ENCODE measurements around the gene TM9SF3.

Gene TM9SF3

DNA sequence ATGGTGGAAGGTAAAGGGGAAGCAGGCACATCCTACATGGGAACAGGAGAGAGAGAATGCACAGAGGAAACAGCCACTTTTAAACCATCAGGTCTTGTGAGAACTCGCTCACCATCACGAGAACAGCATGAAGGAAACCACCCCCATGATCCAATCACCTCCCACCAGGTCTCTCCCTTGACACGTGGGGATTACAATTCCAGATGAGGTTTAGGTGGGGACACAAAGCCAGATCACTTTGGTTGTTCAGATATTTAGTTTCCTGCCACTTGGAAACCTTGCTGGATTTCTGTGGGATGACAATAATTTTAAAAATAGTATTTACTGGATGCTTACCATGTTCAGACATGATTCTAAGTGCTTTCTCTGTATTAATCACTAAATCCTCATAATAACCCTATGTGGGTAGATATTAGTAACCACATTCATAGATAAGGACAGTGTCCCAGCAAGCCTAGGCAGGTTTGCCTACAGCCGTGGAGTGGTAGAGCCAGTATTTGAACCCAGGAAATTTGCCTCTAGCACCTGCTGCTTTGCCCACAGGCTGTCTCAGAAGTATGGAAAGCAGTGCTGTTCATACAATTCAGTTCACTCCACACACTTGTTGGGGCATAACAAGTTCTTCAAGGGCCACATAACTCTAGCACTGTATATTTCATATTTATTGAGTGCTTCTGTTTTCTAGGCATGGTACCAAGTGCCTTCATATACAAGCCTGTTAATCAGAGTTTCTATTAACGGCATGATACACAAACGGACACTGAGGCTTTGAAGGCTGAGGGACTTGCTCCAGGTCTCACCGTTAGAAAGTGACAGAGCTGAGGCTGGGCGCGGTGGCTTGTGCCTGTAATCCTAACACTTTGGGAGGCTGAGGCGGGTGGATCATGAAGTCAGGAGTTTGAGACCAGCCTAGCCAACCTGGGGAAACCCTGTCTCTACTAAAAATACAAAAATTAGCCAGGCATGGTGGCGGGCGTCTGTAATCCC, 81.4 kb downstream of the TM9SF3 start:
- no peak for DNase-seq

DNA sequence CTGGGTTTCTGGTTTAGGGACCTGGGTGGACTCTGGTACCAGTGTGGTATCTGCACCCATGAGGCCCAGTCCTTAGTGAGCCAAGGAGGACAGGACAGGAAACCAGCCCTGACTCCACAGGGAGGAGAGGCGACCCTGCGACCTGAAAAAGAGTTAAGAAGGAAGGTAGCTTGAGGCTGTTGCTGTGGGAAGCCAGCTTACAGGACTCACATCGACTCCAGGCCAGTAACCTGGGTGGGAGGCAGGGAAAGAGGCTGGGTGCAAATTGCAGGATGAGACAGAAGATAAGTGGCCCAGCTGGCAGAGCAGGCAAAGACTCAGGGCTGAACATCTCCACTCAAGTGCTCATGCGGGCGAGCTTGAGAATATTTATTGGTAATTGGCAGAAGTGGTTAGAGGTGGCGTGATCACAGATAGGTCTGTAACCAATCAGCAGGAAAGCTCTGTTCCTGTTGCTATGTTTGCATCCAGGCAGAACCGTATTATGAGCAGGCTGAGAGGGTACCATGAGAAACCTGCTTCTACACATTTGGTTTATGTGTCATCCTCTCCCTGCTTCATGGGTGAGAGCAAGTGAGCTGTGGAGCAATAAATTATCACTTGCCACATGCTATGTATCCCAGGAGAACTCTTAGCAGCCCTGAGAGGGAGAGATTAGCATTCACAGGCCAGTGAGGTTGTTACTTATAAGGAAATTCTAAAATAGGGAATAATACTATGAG, 84.1 kb downstream of the TM9SF3 start:
- no peak for DNase-seq

DNA sequence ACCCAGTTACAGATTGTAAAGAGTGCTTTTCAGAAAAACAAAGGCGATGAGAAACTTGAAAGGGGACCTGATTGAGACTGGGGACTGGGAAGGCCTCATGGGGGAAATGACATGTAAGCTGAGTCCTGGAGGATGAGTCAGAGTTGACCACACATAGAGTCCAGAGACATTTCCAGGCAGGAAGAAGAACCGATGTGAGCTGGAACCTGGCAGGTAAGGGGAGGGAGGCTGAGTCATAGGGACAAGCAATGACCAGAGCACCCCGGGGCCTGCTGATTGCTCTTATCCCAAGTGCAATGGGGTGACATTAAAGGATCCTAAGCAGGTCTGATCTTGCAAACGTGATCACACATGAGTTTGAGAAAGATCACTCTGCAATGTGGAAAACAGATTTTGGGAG, 84.8 kb downstream of the TM9SF3 start:
- no peak for DNase-seq

DNA sequence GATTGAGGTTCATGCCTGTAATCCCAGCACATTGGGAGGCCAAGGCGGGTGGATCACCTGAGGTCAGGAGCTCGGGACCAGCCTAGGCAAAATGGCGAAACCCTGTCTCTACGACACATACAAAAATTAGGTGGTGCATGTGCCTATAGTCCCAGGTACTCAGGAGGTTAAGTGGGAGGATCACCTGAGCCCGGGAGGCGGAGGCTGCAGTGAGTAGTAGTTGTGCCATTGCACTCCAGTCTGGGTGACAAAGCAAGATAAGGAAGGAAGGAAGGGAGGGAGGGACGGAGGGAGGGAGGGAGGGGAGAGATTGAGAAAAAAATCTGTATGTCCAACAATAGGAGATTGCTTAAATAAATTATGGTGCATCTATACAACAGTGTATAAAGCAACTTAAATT, 86.3 kb downstream of the TM9SF3 start:
- DNase-seq, result no peak

DNA sequence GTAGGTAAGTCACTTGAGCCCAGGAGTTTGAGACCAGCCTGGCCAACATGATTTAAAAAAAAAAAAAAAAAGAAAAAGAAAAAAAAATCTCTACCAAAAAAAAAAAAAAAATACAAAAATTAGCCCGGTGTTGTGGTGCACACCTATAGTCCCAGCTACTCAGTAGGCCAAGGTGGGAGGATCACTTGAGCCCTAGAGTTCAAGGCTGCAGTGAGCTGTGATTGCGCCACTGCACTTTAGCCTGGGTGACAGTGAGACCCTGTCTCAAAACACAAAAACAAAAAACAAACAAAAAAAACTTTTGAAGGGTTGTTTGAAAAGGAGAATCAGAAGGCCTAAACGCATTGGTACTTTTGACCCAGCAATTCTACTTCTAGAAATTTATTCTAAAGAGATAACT, 86.8 kb downstream of the TM9SF3 start:
- no peak for DNase-seq

DNA sequence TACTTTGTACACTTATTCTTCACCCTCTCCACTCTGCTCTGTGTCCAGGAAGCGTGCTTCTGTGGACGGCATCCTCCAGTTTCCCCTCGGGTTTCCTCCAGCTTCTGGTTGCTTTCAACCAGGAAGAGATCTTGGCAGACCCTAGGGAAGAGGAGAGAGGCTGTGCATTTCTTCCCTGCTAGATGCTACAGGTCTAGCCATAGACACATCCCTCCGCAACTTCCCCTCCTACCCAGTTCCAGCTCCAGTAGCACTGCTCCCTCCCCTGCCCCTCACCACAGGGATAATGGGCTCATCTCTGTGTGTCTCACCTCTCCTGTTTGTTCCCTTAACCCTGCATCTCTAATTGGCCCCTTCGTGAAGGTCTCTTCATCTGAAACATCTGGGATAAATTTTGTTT, 89.4 kb downstream of the TM9SF3 start:
- DNase-seq, result no peak

DNA sequence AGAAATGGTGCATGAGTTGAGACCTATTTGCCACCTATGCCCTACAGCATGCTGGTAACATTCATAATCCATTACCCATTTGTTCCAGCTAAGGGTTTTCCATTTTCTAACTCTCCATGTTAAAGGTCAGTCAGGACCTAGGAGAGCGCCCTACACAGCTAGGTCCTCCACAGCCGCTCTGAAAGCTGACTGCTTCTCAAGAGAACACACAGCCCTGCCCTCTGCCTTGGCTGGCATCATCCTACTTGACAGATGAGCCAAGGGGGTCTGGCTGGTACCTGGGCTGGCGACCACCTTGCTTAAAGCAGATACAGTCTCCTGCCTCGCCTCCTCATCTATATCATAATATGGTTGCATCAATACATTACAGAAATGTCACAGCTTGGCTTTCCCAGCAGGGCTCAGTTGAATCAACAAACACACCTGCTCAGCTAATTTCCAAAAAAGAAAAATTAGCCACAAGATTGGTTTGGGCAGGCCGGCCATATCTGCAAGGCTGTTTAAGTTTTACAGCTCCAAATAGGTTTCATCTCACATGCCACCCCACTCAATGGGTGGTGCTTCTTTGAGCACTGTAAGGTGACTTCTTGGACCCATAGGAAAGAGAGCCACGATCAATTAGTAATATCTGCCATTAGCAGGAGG, 90.4 kb downstream of the TM9SF3 start:
- DNase-seq, result no peak

DNA sequence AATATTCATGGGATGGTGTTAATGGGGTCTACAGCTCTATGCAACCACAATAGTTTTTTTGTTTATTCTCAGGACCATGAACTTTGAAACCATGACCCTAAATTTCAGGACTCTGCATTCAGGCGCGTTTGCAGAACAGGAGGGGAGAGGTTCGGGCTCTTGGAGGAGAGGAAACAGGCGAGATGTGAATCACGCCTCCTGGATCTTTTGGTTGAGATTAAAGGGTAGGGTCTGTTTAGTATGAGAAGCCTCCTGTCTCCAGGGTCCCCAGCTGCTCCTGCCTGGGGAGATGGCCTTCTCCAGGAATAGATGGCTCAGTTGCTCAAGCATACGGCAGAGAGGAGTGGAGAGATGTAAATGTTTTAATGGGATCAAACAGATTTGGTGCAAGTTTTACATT, 91.3 kb downstream of the TM9SF3 start:
- no peak for DNase-seq

DNA sequence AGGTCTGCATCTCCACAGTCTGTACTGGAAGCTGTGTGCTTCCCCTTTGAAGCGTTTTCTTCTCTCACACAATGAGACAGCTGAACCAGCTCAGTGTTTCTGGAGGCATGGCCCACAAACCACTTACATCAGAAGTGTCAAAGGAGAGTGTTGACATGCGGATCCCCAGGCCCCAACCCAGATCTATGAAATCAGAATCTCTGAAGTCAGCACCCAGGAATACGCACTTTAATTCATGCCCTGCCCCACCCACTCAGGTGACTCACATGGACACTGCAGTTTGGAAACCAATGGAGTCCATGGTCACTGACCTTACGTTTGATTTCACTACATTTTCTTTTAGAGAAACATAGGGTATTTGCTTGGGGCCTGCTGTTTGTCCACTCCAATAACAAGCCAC, 92.1 kb downstream of the TM9SF3 start:
- DNase-seq, result no peak

DNA sequence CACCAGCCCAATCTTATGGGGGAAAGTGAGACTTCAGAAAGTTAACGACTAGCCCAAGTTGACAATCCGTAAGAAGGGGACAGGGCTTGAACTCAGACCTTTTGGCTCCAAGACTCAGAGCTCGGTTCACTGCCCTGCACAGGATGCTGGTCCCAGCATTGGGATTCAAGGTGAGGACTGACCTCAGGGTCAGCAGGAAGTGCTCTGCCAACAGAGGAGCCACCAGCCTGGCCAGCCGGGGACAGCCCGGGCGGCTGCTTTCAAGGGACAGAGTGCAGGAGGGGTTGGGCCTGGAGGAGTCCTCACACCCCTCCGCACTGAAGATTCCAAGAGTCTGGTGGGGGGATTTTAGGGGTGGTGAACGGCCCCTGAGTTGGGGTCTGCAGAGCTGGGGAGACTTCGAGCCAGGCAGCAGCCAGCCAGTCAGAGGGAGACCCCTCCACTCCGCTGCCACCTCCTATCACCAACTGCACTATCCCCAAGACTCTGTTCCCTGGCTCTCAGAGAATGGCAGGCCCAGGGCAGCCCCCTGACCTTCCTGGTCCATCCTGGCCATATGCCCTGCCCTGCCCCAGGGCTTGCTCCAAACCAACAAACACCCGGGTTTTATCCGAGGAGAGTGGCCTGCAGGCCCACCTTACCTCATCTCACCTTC, 92.8 kb downstream of the TM9SF3 start:
- DNase-seq, result no peak

DNA sequence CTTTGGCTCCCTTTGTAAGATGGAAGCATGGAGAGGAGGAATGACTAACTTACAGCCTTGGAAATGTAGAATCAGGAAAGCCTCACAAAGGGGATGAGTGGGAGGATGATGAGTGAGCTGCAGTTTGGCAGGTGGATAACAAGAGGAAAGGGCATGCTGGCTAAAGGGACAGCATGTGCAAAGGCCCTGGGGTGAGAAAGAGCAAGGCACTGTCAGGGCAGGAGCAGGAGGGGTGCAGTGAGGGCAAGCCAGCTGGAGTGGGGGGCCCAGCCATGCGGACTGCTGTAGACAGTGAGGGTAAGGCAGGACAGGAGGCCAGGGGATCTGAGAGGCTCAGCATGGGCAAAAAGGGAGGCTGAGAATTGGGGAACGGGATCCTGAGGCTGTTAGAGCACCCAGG, 93.6 kb downstream of the TM9SF3 start:
- no peak for DNase-seq

DNA sequence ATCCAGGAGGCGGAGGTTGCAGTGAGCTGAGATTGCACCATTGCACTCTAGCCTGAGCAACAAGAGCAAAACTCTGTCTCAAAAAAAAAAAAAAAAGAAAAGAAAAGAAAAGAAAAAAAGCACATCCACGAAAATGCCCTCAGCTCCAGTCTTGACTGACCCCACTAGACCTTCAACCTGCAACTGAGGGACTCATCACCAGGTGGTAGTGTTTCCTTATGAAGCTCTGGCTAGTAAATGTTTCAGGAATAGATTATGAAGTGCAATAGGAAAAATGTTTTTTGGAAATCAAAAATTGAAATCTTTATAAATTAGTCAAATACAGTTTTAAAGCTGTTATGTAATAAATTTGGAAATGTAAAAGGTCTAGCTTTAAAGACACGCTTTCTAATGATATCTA, 95.5 kb downstream of the TM9SF3 start:
- no peak for DNase-seq

DNA sequence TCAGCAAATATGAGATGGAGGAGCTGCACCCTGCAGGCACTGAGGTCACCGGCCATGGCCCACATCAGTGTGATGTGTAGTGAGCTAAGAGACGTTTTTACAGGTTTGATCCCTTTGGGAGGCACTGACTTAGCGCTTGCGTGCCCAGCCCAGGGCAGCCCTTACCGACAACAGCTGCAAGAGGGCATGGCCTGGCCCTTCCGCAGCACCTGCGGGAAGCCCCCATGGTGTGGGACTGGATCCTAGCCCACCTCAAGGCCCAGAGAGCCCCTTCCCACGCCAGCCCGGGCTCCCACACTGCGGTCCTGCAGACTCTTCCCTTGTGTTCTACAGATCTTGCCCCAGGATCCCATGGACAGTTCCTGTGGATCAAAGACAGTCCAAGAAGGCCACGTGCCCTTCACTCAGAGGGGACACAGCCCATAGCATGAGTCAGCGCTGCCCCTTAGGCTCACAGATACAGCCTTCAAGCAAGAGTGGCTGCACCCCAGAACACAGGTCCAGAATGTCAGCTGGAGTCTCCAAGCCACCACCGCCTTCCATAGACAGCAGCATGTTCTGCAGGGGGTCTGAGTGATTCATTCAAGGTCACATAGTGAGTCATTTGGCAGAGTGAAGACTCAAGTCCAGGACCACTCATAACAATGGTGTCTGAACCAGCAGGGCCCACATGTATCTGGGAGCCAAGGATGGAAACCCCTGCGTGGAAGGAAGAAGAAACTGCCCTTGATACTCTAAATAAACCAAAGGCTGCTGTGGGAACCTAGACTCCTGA, 98.5 kb downstream of the TM9SF3 start:
- no peak for DNase-seq

DNA sequence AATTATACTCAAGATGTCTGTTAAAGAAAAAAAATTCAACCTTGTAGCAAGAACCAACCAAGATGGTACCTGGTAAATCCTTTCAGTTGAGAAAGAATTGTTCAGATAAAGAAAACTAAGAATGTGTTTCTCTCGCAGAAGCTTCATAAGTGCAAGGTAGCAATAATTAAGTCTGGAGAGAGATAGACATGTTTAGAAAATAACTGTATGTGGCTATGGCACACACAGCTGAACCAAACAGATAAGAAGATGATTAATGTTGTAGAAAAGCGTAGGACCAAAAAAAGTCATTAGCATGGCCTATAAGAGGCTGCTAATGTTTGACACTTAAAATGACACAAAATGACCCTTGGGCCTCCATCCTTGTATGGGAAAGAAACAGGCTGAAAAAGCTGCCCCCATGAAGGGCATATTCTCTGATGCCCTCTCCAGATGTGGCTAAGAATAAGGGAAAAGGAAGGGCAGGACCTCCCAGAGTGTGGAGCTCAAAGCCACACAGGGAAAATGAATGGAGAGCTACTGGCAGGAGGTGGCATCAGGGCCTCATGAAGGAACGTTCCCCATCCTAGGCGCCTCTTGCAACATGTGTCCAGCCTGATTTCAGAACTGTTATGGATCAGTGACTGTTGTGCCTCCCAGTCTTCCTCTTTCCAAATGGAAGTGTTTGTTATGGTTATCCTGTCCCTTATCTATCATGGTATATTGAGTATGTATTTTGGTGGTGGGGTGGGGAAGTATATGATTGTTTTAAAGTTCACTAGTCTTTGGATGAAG, 103.8 kb downstream of the TM9SF3 start:
- no peak for DNase-seq

DNA sequence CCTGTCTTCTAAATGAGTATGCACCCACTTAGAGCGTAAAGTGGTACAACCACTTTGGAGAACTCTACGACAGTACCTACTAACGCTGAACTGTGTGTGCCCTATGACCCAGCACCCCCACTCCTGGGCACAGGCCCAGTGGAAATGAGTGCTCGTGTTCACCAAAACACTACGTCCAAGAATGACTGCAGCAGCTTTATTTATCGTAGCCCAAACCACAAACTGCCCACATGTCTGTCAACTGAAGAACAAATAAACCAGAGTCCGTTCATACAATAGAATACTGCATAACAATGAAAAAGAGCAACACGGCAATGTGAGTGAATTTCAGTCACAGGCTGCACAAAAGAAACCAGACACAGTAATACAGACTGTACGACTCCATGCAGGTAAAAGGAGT, 108.5 kb downstream of the TM9SF3 start:
- DNase-seq, result no peak

DNA sequence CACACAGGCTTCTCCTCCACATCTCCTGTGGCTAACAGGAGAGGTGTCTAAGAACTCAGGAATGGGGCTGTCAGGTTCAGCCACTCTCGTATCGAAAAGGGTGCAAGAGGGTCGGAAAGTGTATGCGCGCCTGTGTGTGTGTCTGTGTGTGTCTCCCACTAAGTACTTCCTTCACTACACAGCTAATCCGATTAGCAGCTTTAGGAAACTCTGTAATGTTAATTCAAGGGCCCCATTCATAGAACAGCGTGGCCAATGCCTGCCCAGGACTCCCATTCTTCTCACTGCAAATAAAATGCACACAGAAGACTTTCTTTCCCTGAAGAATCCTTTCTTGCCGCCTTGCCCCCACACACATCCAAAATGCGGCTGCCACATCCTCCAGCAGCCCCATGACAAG, 112.9 kb downstream of the TM9SF3 start:
- DNase-seq, result no peak

DNA sequence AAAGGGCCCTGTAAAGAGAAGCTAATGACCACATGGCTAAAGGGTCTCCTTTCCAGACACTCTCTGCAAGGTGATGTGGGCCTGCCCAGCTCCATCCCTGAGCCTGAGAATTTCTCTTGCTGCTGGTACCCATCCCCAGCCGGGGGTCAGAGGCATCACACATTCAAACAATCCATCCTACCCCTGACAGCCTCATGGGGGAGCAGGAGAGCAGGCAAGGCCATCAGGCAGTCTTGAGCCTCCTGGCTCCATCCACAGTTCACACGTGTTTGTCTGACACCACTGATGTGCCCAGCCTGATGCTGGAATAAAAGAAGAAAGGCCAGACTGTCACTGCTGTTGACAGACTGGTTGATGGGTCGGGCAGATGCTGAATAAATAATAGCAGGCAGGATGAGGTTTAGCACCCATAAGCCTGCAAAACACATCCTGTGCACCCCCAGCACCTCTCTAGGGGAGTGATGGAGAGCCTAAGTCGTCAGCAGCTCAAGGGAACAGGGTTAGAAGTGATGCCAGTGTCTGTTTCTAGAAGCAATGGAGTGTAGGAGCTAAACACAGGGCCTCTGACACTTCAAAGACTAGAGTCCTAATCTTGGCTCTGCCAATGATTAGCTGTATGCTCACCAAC, 116.6 kb downstream of the TM9SF3 start:
- peak; percentile 2 to 13 for DNase-seq

DNA sequence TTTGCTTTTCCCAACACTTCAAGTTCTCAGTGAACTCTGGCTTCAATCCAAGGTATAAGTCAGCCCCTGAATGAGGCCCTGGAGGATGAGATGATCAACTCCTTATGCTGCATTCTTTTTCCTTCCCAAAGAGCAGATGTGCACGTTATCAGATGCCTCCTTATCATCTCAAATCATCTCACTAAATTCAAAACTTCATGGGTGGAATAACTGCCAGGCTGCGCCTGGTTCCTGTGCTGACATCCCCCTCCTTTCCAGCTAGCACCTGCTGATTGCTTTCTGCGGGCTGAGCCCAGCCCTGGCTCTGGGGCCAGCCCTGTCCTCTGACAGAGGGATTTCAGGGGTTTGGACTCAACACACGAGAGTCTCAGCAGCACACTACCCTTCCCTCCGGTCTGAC, 118.0 kb downstream of the TM9SF3 start:
- no peak for DNase-seq
